Mucosa of descending colon (tissue), 3 donors: ENCODE data around the gene MITD1. TPM values are rescaled to one million over a fixed set of nuclear protein-coding genes. Genes with fewer than 3 reads are reported as not detected.

Experiments
- ATAC-seq: fragments of 200-7000 bp; cut with Tn5 transposase; one replicate; pipeline ENCODE4 v1.9.1; 2020; ENCODE audit warnings: mild to moderate bottlenecking, moderate library complexity
- DNase-seq, 3 donors: peaks; one replicate each; pipeline ENCODE4 v3.0.0-alpha.2; 2020
- H3K36me3 ChIP-seq: fragments of 200-600 bp; one replicate; pipeline ENCODE4 v1.8.0; 2021; ENCODE audit warnings: low read depth, mild to moderate bottlenecking
- H3K4me1 ChIP-seq: fragments of 200-600 bp; one replicate; pipeline ENCODE4 v1.8.0; 2021; ENCODE audit warnings: low read depth, mild to moderate bottlenecking
- H3K4me3 ChIP-seq: fragments of 200-600 bp; one replicate; pipeline ENCODE4 v1.8.0; 2021; ENCODE audit warnings: mild to moderate bottlenecking
- H3K9me3 ChIP-seq: fragments of 200-600 bp; one replicate; pipeline ENCODE4 v1.8.0; 2021; ENCODE audit warnings: mild to moderate bottlenecking
- CTCF ChIP-seq: fragments of 200-600 bp; IDR thresholded peaks from one replicate; pipeline ENCODE4 v1.8.0; 2022; ENCODE audit warnings: antibody characterized with exemption, mild to moderate bottlenecking
- intact Hi-C, 2 donors: fragments of 100-400 bp; cut with DNase I in 1 of 2; cut with micrococcal nuclease in 1 of 2; formaldehyde crosslinking; loops; one replicate each; pipeline versions ENCODE4 v1.11.0 to v1.11.1; 2022; cut with DNase I, micrococcal nuclease
- total RNA-seq, 3 donors: library from RNA; stranded (reverse); fragmentation: NEBNext Ultra II Directional in 2 of 3; extraction: Animal tissue kit (Norgen Biotek cat#: 25700) in 2 of 3; gene quantifications; one replicate each; pipeline versions ENCODE4 v1.2.1 to v1.2.4, GENCODE V29; 2021 to 2023
- donor health status: DM: no; HTN: no; CAD: no; lungs with moderate emphysema.
- donor health status: DM: no; HTN: no; CAD: no.
- donor health status: DM: no; HTN: yes; CAD: no.

Gene MITD1
- total RNA-seq, 3 donors from 2014 or later, result 21.7 to 24.3 (median 22.0) TPM

GRCh38 chr2:99184811-99185210 is 4.0 kb upstream of the MITD1 start:
- no peak for TF ChIP-seq CTCF
- no peak overlapping the region for H3K4me3 ChIP-seq
- intact Hi-C loops, result no loop called here
- no peaks in the 10 kb centered on the region for H3K9me3 ChIP-seq
- no peak for ATAC-seq
- no peaks in the 10 kb centered on the region for H3K36me3 ChIP-seq
- DNase-seq, result no peak
- peaks cover 18% of the 10 kb centered on the region for H3K4me1 ChIP-seq

- no peak for ATAC-seq
- no peak for DNase-seq
- Histone ChIP-seq H3K4me1 (peaks cover 24% of the 10 kb centered on the region), H3K36me3 (no peaks in the 10 kb centered on the region), H3K9me3 (no peaks in the 10 kb centered on the region), H3K4me3 (no peak overlapping the region)
- TF ChIP-seq CTCF, result no peak
- intact Hi-C loops, result no loop called here
Measured at GRCh38 chr2:99183025-99183424, 2.2 kb upstream of the MITD1 start.

GRCh38 chr2:99181624-99182000 is 754 bp upstream of the MITD1 start:
- no peak for ATAC-seq
- no peak for DNase-seq
- Histone ChIP-seq H3K4me1 (peaks cover 24% of the 10 kb centered on the region), H3K9me3 (no peaks in the 10 kb centered on the region), H3K4me3 (peak overlapping the region; percentile 56), H3K36me3 (no peaks in the 10 kb centered on the region)
- intact Hi-C loops, result no loop called here
- TF ChIP-seq CTCF, result no peak

- TF ChIP-seq CTCF, result no peak
- H3K4me3 ChIP-seq, result no peak overlapping the region
- H3K36me3 ChIP-seq, result no peaks in the 10 kb centered on the region
- no peak for DNase-seq
- intact Hi-C loops, result no loop called here
- H3K4me1 ChIP-seq, result no peaks in the 10 kb centered on the region
- no peaks in the 10 kb centered on the region for H3K9me3 ChIP-seq
- ATAC-seq, result no peak
Measured at GRCh38 chr2:99171377-99172140, 9.3 kb downstream of the MITD1 start.

GRCh38 chr2:99169534-99169933 is 11.3 kb downstream of the MITD1 start:
- Histone ChIP-seq H3K9me3 (no peaks in the 10 kb centered on the region), H3K4me1 (no peaks in the 10 kb centered on the region), H3K36me3 (no peaks in the 10 kb centered on the region), H3K4me3 (no peak overlapping the region)
- ATAC-seq, result no peak
- DNase-seq, result no peak
- TF ChIP-seq CTCF, result no peak
- intact Hi-C loops, result no loop called here

- Histone ChIP-seq H3K4me3 (no peak overlapping the region), H3K9me3 (no peaks in the 10 kb centered on the region), H3K36me3 (no peaks in the 10 kb centered on the region), H3K4me1 (no peaks in the 10 kb centered on the region)
- ATAC-seq (no peak), DNase-seq (no peak)
- intact Hi-C loops, result no loop called here
- no peak for TF ChIP-seq CTCF
Measured at GRCh38 chr2:99166218-99166617, 14.6 kb downstream of the MITD1 start.
